ENCODE measurements around the gene PEMT.

The PEMT gene

DNA sequence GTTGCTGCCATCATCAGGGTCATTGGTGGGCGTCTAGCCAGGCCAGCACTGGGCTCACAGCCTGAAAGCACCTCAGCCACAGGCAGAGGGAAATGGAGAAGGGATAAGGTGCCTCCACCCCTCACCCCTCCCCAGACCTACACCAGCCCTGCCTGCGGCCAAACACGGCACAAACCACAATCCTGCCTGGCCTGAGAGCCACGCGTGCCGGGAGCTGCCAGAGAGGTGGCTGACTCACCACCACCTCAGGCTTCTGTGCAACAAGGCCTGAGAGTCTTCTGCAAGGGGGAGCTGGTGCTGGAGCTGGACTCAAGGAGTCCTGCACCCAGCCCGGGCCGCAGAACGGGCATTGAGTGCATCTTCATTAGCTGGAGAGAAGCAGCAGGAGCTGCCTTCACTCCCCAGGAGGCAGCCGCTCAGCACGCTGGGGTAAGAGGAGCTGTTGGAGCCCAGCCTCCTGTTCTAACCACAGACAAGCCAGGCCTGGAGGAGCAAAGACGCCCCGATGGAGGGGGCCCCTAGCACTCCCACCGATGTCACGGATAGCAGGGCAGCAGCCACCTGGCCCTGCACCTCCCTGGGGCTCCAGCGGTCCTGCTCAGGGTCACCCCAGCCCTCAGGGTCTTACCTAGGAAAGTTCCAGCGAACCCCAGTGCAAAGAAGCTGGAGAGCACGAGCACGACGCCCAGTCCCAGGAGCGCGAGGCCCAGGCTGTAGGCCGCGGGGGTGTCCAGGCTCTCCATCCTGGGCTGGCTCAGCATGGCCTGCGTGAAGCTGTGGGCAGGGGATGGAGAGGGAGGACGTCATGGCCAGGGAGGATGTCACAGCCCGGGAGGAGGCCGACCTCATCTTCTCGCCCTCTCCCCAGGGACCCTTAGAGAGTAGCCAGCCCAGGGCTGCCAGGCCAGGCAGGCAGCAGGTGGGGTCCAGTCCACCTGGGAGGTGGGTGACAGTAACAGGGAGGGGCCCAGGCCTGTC is 79.3 kb downstream of the PEMT start:
- no peak for FAIRE-seq

GRCh38 chr17:17511293-17511741 is 80.2 kb downstream of the PEMT start:
- FAIRE-seq: no peak

DNA sequence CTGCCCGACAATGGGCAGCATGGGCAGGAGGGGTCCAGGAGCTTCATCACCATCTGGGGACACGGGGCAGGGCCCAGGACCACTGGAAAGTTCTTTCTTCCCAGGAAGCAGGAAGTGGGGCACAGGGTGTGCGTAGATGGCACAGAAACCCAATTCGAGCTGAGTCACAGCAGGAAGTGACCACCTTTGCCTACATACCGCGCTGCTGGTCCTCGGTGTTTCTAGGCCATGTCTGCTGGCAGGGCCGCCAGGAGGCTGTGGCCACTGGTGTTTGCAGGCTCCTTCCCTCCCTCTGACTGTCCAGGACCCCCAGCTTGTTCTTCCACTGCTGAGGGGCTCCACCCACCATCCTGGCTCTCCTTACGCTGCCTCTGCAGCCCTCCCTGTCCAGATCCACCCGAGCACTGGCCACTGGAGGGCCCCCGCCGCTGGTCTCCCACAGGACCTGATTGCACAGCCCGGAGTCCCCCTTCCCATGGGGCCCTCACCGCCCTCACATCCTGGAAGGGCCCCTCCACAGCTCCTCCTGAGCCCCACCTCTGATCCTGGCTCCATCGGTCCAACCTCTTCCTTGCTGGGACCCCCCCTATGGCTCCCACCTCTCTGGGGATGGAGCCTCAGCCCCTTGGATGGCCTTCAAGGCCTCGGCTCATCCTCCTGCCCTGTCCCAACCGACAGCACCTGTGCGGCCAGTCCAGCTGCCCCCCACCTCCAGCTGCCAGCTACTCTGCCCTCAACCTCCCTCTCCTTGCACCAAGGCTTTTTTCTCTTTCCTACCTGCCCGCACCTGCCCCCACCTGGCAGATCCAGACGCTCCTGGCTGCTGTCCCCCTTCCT is 80.8 kb downstream of the PEMT start:
- FAIRE-seq: no peak

GRCh38 chr17:17509601-17510425 is 81.7 kb downstream of the PEMT start:
- FAIRE-seq: no peak

- no peak for FAIRE-seq
Observed at GRCh38 chr17:17508646-17509591, 82.6 kb downstream of the PEMT start.

DNA sequence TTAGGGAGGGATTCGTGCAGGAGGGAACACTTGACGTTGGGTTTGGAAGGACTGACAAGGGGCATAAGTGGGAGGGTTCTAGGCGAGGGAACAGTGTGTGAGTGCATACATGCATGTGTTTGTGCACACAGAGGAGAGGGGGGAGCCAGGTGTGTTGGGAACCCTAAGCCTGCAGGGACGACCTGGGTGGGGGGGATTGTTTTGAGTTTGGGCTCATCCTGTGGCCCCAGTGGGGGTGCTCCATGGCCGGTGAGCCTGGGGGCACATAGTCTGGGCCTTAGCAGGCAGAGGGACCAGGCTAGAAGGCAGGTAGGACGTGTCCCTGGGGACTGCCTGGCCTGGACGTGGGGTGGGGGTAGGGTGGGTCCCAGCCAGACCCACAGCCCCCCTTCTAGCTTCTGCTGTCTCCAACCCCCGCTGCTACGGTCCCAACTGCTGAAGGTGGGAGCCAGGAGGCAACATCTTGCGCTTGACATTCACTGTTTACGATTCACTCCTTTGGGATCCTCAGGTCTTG is 83.4 kb downstream of the PEMT start:
- FAIRE-seq: no peak

DNA sequence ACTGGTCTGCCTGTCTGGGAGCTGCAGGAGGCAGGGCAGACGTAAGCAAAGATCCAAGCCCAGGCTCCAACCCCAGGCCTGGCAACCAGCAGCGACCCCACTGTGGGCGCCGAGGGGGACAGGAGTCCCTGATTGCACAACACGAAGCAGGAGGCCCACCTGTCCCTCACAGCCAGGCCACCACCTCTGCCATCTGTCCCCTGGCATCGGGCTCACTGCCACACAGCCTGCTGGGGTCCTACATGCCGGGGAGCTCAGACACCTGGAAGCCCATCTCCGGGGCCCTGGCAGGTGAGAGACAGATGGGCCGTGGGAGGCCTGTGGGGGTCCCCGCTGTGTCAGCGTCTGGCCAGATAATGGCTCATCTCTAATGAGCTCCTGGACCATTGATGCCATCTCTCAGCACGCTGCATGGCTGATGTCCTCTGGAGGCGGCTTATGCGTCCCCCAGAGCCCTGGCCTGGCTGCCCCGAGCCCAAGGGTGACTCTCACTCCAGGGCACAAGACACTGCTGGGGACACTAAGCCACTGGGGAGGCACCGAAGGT is 84.0 kb downstream of the PEMT start:
- FAIRE-seq: no peak

- FAIRE-seq: no peak
Observed at GRCh38 chr17:17506893-17507464, 84.5 kb downstream of the PEMT start.

DNA sequence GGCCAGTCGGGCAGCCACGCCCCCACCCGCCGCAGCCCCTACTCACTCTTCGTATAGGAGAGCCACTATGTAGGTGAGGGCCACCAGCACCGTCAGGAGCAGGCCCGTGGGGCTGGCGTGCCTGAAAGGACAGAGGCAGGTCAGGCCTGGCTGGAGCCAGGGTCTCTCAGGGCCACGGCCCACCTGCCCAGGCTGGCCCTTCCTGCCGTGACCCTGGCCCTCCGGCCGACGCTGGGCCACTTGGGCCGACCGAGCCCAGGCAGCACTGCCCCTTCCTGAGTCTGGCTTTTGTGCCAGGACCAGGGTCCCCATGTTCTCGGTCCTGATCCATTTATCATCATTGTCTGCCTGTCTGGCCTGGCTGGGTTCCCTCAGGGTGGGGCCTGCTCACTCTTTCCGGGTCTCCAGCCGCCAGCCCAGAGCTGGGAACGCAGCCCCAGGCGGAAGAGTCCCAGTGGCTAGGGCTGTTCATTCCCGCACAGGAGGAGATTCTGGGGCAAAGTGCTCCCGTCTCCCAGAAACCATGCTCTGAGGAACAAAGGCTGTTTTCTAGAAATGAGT is 85.2 kb downstream of the PEMT start:
- no peak for FAIRE-seq

DNA sequence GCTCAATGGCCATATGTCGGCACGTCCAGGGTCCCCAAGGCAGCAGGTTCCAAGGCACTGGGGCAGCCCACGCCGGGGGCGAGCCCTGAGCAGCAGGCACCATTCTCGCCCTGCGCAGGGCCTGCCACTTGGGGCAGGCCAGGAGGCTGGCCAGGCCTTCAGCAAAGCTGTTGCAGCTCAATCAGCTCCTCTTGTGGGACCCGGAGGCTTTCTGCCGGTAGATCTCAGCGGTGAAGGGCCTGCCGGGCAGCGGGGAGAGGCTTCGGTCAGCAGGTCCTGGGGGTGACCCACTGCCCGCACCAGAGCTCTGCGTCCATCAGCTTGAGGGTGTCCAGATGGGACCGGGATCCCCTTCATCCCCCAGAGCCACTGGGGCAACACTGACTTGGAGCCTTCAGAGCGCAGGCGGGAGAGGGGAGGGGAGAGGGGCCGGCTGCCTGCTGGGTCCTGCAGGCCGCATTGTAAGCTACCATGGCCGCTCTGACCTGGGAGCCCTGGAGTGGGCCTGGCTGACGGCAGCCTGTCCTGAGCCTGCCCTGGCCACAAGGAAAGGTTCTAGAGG is 85.8 kb downstream of the PEMT start:
- FAIRE-seq: no peak

DNA sequence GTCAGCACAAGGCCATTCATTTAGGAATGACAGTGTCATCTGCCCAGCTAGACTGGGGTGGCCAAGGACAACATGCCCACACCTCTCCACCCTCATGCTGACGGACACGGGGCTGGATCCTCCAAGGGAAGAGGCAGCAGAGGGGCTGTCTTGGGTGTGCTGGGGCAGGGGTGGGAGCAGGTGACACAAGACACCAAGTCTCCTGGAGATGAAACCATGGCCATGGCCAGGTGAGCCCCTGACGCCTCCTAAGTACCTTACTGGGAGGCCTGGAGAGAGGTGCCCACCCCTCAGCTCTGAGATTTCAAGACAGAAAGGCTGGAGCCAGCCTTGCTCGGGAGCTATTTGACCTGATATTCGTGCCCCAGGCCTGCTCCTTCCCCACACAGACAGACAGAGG is 86.4 kb downstream of the PEMT start:
- no peak for FAIRE-seq

- no peak for FAIRE-seq
Observed at GRCh38 chr17:17504341-17505140, 87.0 kb downstream of the PEMT start.

DNA sequence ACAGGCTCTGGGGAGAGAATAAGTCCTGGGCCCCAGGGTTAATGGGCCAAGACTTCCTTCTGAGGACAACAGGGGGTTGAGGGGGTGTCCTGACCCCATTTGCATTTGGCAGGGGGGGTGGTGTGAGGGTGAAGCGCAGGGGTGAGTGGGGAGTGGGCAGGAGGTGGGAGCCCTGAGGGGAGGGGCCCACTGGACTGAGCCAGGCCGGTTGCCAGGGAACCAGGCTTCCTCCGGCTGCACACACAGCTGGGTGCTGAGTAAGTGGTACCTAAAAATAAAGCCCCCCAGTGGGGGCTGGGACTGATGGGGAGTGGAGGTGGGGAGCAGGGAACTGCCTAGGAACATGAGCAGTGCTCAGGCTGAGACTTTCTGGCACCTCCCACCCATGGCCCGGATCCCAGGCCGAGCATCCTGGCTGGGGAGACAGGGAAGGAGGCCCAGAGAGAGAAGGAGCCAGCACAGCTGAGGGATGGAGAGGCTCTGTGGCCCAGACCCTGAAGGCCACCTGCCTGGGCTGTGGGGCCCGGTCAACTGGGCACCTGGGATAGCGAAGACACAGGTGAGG is 87.9 kb downstream of the PEMT start:
- no peak for FAIRE-seq

DNA sequence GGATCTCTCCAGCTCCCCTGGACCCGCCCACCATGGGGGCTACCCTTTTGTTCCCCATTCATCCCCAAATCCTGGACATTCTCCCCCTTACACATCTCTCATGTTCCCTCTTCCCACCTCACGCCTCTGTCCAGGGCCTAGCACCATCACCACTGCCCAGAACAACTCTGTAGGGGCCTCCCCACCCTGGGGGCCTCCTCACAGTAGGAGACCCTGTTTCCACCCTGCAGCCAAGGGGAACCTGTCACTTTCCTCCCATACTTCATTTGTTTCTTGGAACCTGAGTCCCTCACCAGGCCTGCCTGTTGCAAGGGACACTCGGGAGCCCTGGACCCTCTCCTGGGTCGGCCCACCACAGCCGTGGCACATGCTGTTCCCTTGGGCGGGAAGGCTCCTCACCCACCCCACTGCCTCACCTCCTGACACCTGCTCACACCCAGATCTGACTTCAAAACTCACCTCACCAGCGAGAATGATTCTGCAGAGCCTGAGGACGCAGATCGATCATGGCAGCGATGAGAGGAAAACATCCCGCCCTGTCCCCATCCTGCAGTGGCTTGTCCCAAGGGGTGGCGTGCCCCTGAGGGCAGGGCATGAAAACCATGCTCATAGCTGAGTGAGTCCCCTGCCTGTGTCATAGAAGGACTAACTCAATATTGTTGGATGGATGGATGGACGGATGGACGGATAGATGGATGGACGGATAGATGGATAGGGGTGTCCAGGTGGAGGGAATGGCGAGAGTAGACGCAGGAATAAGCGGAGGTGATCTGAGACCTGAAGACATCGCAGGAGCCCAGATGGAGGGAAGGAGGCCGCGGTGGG is 88.6 kb downstream of the PEMT start:
- no peak for FAIRE-seq

DNA sequence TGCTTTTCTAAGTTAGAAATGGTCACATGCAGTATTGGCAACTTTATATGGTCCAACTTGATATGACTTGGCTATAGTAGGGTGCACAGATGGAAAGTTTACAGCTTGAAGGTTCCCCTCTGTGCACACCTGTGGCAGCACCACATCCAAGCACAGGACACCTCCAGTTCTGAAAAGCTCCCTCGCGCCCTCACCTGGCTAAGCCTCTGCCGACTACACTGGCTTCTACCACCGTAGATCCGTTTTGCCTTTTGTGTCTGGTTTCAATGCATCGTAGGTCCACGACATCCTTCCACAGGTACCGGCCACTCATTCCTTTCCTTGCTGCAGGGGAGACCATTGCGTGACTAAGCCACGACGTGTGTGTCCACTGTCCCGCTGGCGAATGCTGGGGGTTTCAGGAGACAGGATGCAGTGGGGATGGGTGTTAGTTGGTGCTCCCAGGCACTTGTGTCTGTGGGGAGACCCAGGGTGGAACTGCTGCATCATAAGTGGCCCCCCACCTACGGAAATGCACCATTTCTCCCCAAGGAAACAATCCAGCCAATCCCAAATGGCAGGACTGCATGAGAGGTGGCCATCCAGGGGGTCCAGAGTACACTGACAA is 90.4 kb downstream of the PEMT start:
- no peak for FAIRE-seq

GRCh38 chr17:17499402-17500145 is 91.9 kb downstream of the PEMT start:
- FAIRE-seq: no peak

Data from colon (tissue), 2 donors.